Mammary epithelial cell (primary cell): ENCODE data around the gene MYO9A.

Experiments
- CTCF ChIP-seq, 2 donors: IDR thresholded peaks in 1 of 2; conservative IDR thresholded peaks in 1 of 2; 2 replicates each; pipeline ENCODE4 v1.5.1; 2011 to 2012; ENCODE audit warnings: inconsistent platforms in 2 of 2, low read length in 2 of 2, mild to moderate bottlenecking in 2 of 2, control low read depth in 1 of 2, low read depth in 1 of 2; ENCODE audit not compliant: insufficient read depth in 1 of 2; ENCODE audit errors: extremely low read depth in 1 of 2
- EZH2 ChIP-seq: IDR thresholded peaks from 2 replicates; pipeline ENCODE4 v1.6.1; 2012; ENCODE audit warnings: low read length, inconsistent platforms, borderline replicate concordance

- no peak for TF ChIP-seq CTCF (conservative IDR thresholded peaks at IDR 0.05 in 1 of 2, IDR thresholded peaks at IDR 0.05 in 1 of 2; ENCODE audit: extremely low read depth in 1 of 2, insufficient read depth in 1 of 2, low read depth in 1 of 2, low read length in 2 of 2)
- TF ChIP-seq EZH2: no peak
Measured at GRCh38 chr15:71830981-71831380, 287.0 kb downstream of the MYO9A start.
